ENCODE measurements around the gene CCN6. TPM values are rescaled to one million over a fixed set of nuclear protein-coding genes. Genes with fewer than 3 reads are reported as not detected.

The CCN6 gene
- total RNA-seq, 1 experiment from 2014 or later, result not detected

DNA sequence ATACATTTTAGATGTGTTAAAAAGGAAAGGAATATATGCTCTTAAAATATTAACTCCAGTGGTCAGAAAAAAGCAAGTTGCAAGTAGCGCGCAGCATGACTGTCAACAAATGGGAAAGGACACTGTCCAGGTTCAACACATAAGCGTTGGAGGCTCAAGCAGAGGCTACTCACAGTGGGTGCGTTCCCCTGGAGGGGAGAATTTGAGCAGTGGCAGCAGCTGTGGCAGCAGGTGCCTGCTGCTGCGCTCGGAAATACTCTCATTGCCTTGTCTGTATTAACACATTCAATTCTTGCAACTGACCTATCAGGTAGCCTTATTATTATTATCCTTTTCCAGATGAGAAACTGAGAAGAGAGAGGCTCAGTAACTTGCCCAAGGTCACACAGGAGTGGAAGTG is 21.9 kb upstream of the CCN6 start:
- CTCF ChIA-PET, result interaction anchor here (1.6 to 1.8 kb wide), 2 partner anchors 9 to 322 kb away, joined by 3 read pairs; no protein-coding TSS in a partner anchor
- intact Hi-C loops (cut with micrococcal nuclease), result no loop called here

More for the DNA sequence above, 21.9 kb upstream of the CCN6 start:
- H3K4me2 ChIP-seq (ENCODE audit: low read length), result no peak overlapping the region
- no peak overlapping the region for H3K4me3 ChIP-seq (replicated peaks in 1 of 2; ENCODE audit: low read depth in 1 of 2, low read length in 2 of 2)
- no TSS peak for BruUV-seq (replicated peaks)
- 0 out of 2 replicates have a peak, but pooled peaks cover 4% of the 10 kb centered on the region for H3K27me3 ChIP-seq (ENCODE audit: insufficient read depth, low read length)
- DNase-seq (ENCODE audit: low read depth, low spot score) (no peak), ATAC-seq (no peak)
- H3K9ac ChIP-seq (ENCODE audit: low read length), result no peak overlapping the region
- H3K9me2 ChIP-seq (ENCODE audit: insufficient read depth), result no peaks in the 10 kb centered on the region
- no peak overlapping the region for H3K27ac ChIP-seq (ENCODE audit: low read depth, low read length)
- no peaks in the 10 kb centered on the region for H4K20me1 ChIP-seq (ENCODE audit: insufficient read depth)
- RAD21 ChIA-PET (ENCODE audit: low non-redundant PET in 1 of 2, low total read pairs in 2 of 2, uncharacterized antibody in 2 of 2, unreplicated experiment in 2 of 2), result no interaction called here
- no peaks in the 10 kb centered on the region for H3K9me3 ChIP-seq (ENCODE audit: control insufficient read depth in 1 of 2, insufficient read depth in 1 of 2, low read depth in 1 of 2, low read length in 2 of 2)
- TF ChIP-seq TCF7L2 (IDR thresholded peaks at IDR 0.05; ENCODE audit: borderline replicate concordance, extremely low read depth, insufficient read depth, insufficient read length), result no peak
- TF ChIP-seq ZFX (IDR thresholded peaks at IDR 0.05), result no peak
- TF ChIP-seq, protein P1, sequence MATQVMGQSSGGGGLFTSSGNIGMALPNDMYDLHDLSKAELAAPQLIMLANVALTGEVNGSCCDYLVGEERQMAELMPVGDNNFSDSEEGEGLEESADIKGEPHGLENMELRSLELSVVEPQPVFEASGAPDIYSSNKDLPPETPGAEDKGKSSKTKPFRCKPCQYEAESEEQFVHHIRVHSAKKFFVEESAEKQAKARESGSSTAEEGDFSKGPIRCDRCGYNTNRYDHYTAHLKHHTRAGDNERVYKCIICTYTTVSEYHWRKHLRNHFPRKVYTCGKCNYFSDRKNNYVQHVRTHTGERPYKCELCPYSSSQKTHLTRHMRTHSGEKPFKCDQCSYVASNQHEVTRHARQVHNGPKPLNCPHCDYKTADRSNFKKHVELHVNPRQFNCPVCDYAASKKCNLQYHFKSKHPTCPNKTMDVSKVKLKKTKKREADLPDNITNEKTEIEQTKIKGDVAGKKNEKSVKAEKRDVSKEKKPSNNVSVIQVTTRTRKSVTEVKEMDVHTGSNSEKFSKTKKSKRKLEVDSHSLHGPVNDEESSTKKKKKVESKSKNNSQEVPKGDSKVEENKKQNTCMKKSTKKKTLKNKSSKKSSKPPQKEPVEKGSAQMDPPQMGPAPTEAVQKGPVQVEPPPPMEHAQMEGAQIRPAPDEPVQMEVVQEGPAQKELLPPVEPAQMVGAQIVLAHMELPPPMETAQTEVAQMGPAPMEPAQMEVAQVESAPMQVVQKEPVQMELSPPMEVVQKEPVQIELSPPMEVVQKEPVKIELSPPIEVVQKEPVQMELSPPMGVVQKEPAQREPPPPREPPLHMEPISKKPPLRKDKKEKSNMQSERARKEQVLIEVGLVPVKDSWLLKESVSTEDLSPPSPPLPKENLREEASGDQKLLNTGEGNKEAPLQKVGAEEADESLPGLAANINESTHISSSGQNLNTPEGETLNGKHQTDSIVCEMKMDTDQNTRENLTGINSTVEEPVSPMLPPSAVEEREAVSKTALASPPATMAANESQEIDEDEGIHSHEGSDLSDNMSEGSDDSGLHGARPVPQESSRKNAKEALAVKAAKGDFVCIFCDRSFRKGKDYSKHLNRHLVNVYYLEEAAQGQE (IDR thresholded peaks at IDR 0.05; ENCODE audit: low read depth), result no peak
- TF ChIP-seq YY1 (IDR thresholded peaks at IDR 0.05; ENCODE audit: extremely low read depth, insufficient replicate concordance, low read depth, low read length), result no peak
- TF ChIP-seq, protein P2, sequence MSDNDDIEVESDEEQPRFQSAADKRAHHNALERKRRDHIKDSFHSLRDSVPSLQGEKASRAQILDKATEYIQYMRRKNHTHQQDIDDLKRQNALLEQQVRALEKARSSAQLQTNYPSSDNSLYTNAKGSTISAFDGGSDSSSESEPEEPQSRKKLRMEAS (IDR thresholded peaks at IDR 0.05), result no peak
- TF ChIP-seq EZH2 (IDR thresholded peaks at IDR 0.05), result no peak
- TF ChIP-seq CBX3 (IDR thresholded peaks at IDR 0.05; ENCODE audit: low read depth), result no peak
- no peak for TF ChIP-seq ELF1 (IDR thresholded peaks at IDR 0.05; ENCODE audit: borderline replicate concordance, low read depth)
- no peak for TF ChIP-seq EGR1 (IDR thresholded peaks at IDR 0.05; ENCODE audit: low read depth)
- no peak for TF ChIP-seq JUND (IDR thresholded peaks at IDR 0.05)
- no peak for TF ChIP-seq EZH2phosphoT487 (IDR thresholded peaks at IDR 0.05; ENCODE audit: borderline replicate concordance)
- POLR2A ChIA-PET, result no interaction called here
- no peak overlapping the region for H2AFZ ChIP-seq (ENCODE audit: low read depth, low read length, poor library complexity, severe bottlenecking)
- H3K4me1 ChIP-seq (ENCODE audit: control insufficient read depth in 1 of 2, insufficient read depth in 2 of 2, low read length in 2 of 2), result no peaks in the 10 kb centered on the region
- H3K79me2 ChIP-seq (ENCODE audit: insufficient read depth, low read length), result no peaks in the 10 kb centered on the region
- H3K36me3 ChIP-seq (ENCODE audit: control insufficient read depth in 1 of 2, insufficient read depth in 2 of 2, low read length in 2 of 2), result no peaks in the 10 kb centered on the region

Measured in HCT116 (cell line).